HG03378 (cell line): ENCODE measurements around the gene GLYATL3.

ENCODE experiments used
- ATAC-seq: cut with Tn5 transposase; IDR thresholded peaks from one replicate; pipeline ENCODE4 v1.9.1; 2021; ENCODE audit warnings: mild to moderate bottlenecking, moderate library complexity; ENCODE audit not compliant: unreplicated experiment

The GLYATL3 gene

DNA sequence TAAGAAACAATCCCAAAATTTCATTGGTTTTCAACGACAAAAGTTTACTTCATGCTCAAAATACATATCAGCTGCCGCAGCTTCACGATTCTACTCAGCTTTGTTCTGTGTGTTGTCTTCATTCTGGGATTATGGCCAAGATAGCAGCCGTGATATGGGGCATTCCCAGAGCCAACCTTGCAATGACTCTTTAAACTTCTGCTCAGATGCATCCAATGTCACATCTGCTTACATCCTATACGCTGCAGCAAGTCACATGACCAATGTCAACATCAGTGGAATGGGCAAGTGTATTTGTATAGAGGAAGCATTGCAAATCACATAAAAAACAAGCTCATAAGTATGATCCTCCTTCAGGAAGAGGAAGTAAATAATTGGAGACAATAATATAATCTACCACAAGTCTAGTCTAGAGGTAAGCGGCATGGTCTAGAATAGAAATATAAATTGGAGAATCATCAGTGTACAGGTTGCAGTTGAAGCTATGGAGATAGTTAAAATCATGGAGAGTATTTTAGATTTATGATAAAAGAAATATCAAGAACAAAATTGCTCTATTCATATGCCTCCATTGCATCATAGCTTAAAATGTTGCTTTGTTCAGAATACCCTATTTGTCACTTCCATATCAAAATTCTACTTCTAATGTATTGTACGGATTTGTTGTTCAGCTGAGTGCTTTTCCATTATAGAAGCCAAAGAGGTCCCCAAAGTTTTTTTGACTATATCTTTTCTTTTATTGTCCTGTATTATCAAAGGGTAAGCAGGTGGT is 43.5 kb downstream of the GLYATL3 start:
- no peak for ATAC-seq

DNA sequence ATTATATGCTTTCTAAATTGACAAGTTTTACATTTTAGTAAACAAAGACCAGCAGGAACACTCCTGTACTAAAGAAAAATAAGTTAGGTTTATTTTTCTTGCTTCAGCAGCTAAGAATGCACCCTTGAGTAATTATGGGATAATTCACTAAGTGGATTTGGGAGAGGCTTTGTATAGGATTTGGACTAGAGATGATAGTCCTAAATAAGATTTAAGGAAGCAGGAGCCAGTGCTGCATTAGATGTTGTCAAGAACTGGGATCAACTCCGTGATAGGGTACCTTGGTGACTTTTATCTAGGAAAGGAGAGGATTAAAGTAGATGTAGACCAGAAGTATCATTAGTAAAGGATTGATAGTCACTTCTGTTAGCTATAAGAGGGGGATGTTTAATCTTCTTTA is 46.6 kb downstream of the GLYATL3 start:
- ATAC-seq: no peak

DNA sequence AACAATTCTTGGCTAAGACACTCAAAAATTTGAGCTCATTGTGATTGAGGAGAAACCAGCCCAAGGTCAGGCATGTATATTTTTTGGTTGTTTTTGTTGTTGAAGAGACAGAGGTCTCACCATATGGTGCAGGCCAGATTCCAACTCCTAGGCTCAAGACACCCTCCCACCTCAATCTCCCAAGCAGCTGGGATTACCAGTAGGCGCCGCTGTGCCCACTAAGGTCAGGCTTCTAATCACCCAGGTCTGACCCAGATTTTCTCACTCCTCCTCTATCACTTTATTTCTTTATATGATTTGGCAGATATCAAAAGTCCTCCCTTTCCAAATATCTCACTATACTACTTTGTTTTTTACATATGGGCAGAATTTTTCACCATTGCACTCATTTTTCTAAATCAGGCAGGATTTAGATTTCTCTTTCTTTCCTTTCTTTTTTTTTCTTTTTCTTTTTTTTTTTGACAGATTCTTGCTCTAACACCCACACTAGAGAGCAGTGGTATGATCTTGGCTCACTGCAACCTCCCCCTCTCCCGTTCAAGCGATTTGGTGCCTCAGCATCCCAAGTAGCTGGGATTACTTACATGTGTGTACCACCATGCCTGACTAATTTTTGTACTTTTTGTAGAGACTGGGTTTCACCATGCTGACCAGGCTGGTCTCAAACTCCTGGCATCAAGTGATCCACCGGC is 49.0 kb downstream of the GLYATL3 start:
- ATAC-seq: no peak

DNA sequence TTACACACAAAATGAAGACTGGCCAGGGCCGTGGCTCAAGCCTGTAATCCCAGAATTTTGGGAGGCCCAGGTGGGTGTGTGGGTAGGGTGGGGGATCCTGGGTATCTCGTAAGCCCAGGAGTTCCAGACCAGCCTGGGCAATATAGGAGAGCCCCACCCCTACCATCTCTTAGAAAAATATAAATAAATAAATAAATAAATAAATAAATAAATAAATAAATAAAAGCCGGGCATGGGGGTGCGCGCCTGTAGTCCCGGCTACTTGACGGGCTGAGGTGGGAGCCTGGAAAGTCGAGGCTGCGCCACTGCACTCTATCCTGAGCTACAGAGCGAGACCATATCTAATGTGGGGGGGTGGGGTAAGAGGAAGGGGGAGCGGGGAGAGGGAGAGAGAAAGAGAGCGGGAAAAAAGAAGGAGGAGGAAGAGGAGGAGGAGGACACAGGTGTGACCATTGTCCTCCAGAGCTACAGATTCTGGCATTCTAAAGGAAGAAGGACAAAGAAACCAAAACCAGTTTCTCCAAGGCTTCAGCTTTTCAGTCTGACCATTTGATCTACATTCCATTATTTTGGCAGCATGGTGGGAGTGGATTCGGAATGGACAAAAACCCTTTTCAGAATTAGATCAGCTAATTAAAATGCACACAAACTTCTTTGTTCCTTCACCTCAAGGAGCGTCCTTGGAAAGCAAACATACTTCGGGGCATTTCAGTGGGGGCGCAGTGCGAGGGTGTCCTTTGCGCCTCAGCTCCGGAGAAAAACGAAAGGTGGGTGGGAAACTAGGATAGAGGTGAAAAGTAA is 50.2 kb downstream of the GLYATL3 start:
- no peak for ATAC-seq

DNA sequence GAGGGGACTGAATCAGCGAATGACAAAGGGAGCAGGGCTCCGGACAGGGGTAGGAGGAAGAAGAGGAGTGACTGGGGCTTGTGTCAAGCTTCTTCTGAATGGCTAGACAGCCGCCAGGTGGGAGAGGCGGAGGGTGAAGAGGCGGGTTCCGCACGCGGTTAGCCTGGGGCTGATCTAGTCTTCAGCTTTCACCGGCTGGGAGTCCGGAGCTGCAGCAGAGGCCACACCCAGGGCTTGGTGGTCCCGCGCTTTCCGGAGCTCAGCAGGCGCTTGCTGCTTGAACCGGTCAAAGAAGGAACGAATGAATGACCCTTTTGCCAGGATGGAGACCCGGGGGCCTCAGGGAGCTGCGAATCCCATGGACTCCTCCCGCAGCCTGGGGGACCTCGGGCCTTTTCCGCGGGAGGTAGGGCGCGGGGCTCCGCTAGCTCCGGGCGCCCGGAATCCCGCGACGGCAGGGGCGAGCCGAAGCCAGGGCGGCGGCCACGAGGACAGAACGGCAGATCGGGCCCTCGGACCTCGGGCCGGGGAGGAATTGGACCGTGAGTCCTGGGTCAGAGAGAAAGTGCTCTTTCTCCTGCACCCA is 50.9 kb downstream of the GLYATL3 start, which contains the start of gene C6orf141:
TSS of gene C6orf141 (plus strand) at position 177 of the 586 bp plus-strand sequence. CDS start at position 302, 125 bp downstream.
- ATAC-seq: peak; percentile 56

DNA sequence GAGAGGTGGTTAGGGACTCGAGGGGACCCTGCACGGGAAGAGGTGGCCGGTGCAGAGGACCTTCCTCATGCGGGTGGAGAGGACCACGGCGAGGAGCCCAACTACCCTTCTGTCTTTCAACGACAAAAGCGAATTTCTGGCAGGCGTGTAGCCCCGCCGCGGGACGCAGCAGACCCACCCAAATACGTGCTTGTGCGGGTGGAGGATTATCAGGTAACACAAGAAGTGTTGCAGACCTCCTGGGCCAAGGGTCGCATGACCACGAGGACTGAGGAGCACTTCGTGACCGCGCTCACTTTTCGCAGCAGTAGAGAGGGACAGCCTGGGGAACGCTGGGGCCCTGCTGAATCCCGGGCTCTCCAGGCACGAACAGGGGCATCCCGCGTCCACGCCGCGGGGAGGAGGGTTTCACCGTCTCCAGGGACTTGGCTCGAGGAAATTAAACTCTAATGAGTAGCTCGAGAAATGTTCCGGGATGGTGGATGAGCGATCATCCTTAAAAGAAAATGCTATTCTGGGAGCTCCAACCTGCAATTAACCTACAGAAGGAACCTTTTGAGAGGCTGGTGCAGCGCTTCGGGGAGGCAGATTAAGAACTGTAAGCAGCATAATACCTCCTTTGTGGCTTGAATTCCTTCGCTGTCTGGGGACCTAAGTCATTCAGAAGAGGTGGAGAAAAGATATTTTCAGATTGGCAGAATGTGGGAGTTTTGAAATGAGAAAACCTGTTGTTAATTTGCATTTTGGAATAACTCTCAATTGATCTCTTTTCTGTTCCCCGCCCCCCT is 51.5 kb downstream of the GLYATL3 start:
- peak; percentile 44 for ATAC-seq

DNA sequence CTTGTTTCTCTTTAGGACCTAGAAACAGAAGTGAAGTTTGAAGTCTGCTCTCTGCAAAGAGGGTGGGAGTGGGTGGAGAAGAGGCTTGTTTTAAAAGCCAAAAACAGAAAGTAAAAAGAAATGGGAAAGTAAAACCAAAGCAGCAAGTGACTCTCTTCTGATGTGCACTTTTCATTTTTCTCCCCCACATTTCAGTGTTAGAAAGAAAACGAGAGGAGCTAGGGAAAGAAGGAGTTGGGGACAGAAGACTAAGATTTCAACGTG is 52.1 kb downstream of the GLYATL3 start:
- peak; percentile 44 for ATAC-seq

DNA sequence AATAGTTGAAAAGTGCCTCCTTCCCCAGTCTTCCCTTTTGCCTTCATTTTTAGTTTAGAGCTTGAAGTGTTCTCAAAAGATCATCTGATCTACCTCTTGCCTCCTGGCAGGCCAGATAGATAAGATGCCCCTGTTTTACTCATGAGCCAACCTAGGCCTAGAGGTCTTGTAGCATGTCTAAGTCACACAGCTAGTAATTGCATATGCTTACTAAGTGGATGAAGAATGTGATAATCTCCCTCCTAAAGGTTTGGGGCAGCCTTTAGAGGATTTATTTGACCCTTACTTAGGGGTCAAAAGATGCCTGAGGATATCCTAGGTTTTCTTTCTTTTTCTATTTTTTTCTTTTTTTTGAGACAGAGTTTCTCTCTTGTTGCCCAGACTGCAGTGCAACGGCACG is 52.9 kb downstream of the GLYATL3 start:
- ATAC-seq: no peak

DNA sequence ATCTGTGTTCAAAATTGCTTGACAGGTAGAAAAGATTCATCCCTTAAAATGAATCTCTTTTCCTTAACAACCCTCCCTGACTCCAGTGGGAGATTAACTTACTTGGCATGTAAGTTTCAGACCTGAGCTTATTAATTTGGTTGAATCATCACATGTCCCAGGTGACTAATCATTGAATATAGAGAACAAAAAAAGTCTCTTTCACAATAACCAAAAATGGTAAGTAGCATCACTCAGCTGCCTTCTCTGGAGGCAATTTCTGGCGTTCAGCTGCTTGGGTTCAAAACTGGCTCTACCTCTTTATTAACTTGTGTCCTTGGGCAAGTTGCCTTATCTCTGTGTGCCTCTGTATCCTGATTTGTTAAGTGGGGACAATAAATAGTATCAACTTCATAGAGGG is 53.7 kb downstream of the GLYATL3 start:
- no peak for ATAC-seq

DNA sequence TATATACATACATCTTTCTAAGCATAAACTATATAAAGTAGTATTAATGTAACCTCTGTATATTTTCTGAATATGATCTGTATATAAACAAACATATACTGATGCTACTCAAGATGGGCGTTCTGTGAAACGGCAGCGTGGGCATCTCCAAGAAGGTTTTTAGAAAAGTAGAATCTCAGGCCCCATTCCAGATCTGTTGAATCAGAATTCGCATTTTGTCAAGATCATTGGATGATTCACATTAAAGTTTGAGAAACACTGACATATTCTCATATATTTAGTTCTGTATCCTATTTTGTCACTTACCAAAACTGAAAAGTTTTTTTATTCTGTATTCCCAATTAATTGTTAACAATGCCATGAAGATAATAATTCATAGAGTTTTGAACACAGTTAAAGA is 56.2 kb downstream of the GLYATL3 start:
- no peak for ATAC-seq

DNA sequence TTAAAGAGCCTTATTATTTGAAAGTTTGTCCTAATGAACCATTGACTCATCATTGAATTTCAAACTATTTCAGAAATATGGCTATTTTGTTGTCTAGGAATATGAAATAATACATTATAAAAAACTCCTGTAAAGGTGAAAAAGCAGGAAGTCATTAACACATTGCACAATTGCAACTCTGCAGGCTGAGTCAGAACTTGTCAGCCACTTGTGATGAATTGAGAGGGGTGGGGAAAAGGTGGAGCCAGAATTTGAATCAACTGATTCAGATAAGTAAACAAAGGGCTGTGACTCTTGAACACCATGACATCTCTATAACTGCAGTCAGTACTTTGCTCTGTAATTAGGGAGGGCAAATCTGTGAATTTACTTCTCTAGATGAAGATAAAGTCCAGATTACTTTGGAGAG is 56.7 kb downstream of the GLYATL3 start:
- ATAC-seq: no peak

DNA sequence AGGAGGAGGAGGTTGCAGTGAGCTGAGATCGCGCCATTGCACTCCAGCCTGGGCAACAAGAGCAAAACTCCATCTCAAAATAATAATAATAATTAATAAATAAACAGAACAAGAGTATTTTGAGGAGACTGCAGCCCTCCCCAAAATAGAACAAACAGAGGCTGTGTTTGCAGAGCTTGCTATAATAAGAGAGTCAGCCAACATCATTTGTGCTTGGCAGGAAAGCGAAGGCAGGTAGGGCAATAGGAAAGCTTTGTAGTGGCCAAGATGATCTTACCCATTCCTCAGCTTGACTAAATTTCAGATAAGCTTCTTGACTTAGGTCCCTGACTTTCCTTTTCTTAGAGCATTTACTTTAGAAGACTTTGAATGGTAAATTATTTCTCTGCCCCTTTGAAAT is 57.5 kb downstream of the GLYATL3 start:
- no peak for ATAC-seq

DNA sequence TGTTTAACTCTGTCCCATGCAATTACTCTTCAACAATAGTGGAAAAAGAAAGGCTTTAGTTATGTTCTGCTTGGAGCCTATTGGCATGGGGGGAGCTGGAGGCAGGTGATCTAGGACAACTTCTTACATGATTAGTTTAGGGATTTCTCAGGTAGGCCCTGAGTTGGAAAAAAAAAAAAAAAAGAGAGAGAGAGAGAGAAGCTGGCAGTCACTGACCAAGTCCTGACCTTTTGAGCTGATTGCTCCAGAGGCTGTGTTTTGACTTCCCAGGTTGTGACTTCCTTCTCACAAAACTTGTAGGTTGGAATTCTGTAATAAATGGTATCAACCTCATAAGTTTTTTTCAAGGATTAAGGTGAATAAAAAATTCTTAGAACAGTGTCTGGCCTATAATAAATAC is 58.5 kb downstream of the GLYATL3 start:
- no peak for ATAC-seq

DNA sequence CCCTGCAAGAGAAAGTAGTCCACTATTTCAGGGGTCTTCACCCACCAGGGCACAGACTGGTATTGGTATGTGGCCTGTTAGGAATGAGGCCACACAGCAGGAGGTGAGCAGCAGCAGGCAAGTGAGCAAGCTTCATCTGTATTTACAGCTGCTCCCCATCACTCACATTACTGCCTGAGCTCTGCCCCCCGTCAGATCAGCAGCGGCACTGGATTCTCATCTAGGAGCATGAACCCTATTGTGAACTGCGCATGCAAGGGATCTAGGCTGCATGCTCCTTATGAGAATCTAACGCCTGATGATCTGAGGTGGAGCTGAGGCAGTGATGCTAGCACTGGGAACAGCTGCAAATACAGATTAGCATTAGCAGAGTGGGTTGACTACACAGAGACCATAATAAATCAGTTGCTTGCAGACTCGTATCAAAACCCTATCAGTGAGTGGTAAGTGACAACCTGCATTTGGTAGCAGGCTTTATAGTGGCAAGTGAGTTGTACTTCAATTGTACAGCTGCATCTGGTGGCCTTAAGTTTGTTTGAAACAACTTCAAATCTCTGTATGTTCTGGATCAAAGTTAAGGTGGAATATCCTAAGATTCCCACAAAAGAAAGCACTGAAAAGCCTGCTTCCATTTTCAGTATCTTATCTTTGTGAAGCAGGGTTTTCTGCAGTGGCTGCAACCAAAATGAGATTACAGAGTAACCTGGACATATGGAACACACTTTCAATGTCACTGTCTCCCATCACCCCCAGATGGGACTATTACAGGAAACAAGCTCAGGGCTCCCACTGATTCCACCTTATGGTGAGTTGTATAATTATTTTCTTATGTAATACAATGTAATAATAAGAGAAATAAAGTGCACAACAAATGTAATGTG is 63.5 kb downstream of the GLYATL3 start:
- ATAC-seq: no peak

DNA sequence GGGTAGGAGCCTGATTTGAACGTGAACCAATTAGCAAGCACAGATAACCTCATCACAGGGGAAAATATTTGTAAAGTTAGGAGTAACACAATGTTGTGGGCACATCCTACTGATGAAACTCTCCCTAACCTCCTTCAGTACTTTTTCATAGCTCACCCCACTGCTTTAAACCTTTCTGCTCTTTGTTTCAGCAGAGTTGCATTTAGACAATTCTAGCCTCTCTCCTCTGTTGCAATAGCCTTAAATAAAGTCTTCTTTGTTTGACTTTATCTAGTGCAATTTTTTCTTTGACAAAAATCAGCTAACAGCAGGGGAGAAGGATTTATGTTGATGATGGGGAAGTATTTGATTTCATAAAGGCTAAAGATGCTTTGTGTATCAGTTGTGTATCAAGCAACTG is 64.8 kb downstream of the GLYATL3 start:
- no peak for ATAC-seq

DNA sequence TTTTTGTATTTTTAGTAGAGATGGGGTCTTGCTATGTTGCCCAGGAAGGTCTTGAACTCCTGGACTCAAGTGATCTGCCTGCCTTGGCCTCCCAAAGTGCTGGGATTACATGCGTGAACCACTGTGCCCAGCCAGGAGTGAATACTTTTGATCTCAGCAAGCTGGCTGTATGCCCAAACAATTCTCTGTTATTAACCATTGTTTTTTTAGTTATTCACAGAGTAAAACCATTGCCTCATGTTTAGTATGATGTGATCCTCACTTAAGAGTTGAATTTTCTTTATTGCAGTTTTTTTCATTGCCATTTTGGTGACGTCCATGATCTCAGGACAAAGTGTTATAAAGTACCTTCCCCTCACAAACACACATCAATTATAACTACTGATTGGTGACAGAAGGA is 65.5 kb downstream of the GLYATL3 start:
- no peak for ATAC-seq

DNA sequence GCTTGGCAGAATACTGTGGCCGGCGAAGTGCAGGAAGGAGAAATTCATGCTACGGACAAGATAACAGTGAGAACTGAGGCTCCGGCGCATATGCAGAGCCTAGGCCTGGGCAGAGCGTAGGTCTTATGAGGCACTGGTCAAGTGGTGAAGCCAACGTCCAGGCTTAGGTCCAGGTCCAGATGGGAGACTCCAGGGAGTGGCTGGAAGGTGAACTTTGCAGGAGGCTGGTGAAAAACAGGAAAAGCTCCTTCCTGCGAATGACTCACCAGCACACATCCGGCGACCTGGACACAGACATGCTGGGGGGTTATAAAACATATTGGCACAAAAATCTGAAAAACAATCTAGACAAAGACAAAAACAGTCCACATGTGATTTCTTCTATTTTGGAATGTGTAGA is 66.1 kb downstream of the GLYATL3 start:
- ATAC-seq: no peak

DNA sequence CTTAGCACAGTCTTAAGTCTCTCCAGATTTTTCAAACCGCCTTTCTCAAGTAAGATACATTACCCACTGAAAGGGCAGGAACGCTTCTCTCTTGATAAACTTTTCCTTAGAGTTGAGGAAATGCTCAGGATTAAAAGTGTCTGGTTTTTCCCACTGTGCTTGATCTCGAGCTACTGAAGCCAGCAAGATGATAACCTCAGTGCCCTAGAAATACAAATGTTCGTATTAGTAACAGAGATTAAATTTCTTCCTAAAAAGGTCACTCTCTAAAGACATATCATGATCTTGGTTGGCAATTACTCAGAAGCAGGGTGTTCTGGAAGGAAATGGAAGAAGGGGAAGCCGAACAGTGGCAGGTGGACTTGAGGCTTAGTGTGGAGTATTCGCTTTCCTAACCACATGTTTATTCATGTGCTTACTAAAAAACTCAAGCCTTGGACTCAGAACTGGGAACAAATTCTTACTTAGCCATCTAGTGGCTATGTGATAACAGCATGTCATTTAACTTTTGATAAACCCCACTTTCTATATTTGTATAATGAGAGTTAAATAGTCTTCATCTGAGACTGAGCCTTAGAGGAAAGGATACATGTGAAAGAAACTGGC is 70.9 kb downstream of the GLYATL3 start:
- no peak for ATAC-seq

DNA sequence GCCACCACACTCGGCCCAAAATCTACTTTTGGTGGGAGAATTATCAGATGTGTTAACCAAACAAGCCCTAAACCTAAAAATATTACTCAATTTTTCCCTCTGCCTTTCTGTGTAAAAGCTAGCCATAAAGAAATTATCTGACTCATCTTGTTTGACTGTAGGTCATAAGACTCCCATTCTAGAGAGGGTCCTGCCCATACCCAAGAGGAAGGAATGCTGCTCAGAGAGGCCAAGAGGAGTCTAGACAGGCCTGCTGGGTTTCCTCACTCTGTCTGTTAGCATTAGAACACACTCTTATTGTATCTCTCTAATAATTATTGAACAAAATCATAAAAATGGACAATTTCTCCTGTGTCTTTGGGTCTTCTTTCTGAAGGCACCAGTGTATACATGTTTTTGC is 76.9 kb downstream of the GLYATL3 start:
- ATAC-seq: no peak
